Fibroblast of the aortic adventitia (primary cell): ENCODE results near the gene LONP1. TPM values are rescaled to one million over a fixed set of nuclear protein-coding genes. Genes with fewer than 3 reads are reported as not detected.

Experiments used
- DNase-seq: peaks from one replicate; pipeline ENCODE4 v3.0.0-alpha.2; 2010; ENCODE audit warnings: low read depth
- H3K4me3 ChIP-seq: 2 replicates; pipeline ENCODE4 v1.5.1; 2011; ENCODE audit warnings: low read depth, mild to moderate bottlenecking, control low read depth, low read length, moderate library complexity
- total RNA-seq: library from RNA; depleted of rRNA; stranded (reverse); fragments of >200 nt; gene quantifications from 2 replicates; pipeline ENCODE4 v1.2.3, GENCODE V29; 2012; ENCODE audit warnings: low replicate concordance
- TF ChIP-seq, protein P1 (sequence below): IDR thresholded peaks from 2 replicates; pipeline ENCODE4 v1.5.1; 2011; ENCODE audit warnings: mild to moderate bottlenecking, low read length, control low read depth, inconsistent platforms; ENCODE audit not compliant: insufficient read depth

The LONP1 gene
- total RNA-seq, 1 donor = 80.3 TPM

DNA sequence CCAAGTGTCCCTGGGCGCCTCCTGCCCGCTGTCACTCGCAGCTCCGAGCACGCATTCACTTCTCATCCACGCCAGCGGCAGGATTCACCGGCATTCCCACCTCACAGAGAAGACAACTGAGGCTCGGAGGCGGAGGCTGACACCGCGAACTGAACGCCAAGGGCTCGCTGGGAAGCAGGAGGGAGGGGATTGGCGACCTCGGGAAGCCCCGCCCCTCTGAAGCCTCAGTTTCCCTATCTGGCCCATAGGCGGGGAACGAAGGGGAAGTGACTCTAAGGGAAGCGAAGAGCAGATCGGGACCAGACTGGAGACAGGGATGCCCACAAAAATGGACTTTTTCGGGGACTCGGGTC, 39.9 kb downstream of the LONP1 start:
- H3K4me3 ChIP-seq = peak overlapping the region; percentile 94
- TF ChIP-seq, protein P1, sequence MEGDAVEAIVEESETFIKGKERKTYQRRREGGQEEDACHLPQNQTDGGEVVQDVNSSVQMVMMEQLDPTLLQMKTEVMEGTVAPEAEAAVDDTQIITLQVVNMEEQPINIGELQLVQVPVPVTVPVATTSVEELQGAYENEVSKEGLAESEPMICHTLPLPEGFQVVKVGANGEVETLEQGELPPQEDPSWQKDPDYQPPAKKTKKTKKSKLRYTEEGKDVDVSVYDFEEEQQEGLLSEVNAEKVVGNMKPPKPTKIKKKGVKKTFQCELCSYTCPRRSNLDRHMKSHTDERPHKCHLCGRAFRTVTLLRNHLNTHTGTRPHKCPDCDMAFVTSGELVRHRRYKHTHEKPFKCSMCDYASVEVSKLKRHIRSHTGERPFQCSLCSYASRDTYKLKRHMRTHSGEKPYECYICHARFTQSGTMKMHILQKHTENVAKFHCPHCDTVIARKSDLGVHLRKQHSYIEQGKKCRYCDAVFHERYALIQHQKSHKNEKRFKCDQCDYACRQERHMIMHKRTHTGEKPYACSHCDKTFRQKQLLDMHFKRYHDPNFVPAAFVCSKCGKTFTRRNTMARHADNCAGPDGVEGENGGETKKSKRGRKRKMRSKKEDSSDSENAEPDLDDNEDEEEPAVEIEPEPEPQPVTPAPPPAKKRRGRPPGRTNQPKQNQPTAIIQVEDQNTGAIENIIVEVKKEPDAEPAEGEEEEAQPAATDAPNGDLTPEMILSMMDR = peak; percentile 5
- no peak for DNase-seq

DNA sequence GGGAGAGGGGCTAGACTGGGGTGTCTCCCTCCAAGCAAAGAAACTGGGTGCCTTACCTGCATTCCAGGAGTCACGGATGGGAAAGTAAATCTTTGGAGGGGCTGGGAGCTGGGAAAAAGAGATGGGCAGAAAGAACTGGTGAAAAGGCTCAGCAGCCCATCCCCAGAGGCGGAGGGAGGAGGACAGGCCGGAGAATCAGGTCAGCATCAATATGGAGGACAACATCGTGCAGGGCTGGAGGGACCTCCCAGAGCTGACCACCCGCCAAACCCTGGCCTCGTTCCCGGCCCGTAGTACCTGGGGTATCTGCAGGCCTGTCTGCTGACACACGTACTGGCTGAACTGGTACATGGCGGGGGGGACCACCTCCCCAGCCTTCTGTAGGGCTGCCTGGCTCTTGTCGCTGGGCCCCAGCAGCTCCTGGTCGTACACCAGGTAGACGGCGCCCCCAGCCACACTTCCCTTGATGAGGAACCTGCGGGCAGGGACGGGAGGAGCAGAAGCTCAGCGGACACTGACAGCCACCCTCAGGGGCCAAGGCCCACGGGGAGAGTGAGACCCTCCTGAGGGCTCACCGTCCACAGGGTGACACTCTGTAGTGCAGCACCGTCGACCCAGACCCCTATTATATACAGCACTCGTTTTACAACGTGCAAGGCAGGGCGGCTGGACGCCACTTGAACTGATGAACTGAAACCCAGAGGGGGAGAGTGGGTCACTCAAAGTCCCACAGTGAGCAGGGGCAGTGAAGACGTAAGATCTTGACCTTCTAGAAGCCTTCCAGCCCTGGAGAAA, 40.5 kb downstream of the LONP1 start:
- TF ChIP-seq, protein P1 = no peak
- peak overlapping the region; percentile 94 for H3K4me3 ChIP-seq
- DNase-seq = no peak

DNA sequence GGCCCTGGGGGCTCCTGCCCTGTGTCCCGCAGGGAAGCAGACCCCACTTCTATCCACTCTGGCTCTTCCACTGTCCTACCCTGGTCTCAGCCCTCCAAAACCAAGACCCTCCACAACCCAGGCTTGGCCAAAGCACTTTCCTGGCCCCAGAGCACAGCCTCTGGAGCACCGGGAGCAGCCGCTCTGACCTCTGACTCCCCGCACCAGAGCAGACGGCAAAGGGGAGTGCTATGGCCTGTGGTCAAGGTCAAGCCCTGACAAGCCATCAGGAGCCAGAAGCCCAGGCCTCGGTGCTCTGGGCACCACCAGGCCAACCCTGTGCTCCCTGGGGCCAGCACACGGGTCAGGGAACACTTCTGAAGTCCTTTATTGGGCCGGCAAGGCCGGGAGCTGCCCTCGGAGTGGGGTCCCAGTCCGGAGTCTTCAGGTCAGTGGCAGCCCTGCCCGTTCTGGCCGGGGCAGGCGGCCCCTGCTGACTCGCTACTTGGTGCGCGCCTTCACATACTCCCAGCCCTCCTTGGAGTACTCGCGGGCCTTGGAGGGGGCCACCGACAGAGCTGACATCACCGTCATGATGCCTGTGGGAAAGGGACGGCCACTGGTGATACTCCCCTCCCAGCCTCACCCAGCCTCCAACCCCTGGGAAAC, 41.8 kb downstream of the LONP1 start:
- TF ChIP-seq, protein P1 = no peak
- no peak for DNase-seq
- H3K4me3 ChIP-seq = no peak overlapping the region

DNA sequence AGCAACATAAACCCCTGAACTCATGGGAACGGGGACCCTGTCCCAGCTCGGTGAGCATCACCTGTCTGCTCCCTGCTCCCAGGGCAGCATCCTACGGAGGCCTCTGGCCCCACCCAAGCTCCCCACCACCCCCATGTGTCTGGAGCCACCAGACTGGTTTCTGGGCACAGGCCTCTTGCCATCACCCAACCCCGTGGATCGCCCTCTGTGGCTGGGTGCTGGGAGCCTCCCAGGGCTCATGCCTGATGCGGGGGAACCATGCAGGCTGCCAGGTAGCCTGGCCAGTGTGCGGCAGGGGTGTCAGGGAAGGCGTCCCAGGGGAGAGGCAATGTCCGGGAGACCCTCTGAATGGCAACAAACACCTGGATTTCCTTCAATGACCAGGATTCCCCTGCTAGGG, 42.4 kb downstream of the LONP1 start:
- TF ChIP-seq, protein P1 = no peak
- no peak for DNase-seq
- H3K4me3 ChIP-seq = no peak overlapping the region

DNA sequence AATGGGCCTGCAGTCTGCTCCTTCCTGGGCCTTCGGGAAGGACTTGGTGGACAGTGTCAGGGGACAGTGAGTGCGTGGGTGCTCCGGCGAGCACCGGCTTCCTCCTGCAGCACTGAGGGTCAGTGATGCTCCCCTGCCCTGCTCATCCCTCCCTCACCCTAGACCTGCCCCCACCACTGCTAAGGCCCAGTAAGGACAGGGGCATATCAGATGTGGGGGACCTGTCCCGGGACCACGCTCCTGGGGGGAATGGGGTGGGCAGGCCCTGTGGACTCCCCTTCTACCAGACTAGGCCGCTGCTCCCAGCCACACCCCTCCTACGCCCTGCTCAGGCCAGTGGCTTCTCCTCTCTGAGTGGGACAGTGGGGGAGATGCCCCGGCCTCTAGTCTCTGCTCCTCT, 42.8 kb downstream of the LONP1 start:
- DNase-seq = no peak
- TF ChIP-seq, protein P1 = no peak
- no peak overlapping the region for H3K4me3 ChIP-seq

DNA sequence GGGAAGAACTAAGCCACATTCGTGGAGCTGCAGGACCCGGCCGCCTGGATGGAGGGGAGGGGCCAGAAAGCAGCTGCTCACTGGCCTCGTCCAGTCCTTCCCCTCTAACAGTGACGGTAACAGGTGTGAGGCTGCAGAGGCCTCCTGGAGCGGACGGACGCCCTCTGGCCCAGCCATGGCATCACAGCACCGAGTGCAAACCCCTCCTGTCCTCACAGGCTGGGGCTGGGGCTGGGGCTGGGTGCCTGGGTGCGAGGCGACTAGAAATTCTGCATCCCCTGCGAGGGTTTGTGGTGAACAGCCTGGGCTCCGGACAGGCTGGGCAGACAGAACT, 43.2 kb downstream of the LONP1 start:
- H3K4me3 ChIP-seq = no peak overlapping the region
- TF ChIP-seq, protein P1 = no peak
- DNase-seq = no peak
